ENCODE data around the gene ZBTB47.

The ZBTB47 gene

GRCh38 chr3:42666577-42666998 is 13.1 kb downstream of the ZBTB47 start:
- DNase-seq: no peak

- no peak for DNase-seq
These were observed 13.6 kb downstream of the ZBTB47 start for GRCh38 chr3:42667096-42667522.

GRCh38 chr3:42667523-42668412 is 14.3 kb downstream of the ZBTB47 start:
- peak; percentile 10 for DNase-seq

- no peak for DNase-seq
These were observed 14.9 kb downstream of the ZBTB47 start for GRCh38 chr3:42668413-42668760.

- peak; percentile 16 for DNase-seq
These were observed 15.3 kb downstream of the ZBTB47 start for GRCh38 chr3:42668793-42669217.

GRCh38 chr3:42670051-42670576 is 16.6 kb downstream of the ZBTB47 start:
- no peak for DNase-seq

- DNase-seq: no peak
These were observed 17.2 kb downstream of the ZBTB47 start for GRCh38 chr3:42670670-42671069.

GRCh38 chr3:42672515-42672914 is 19.0 kb downstream of the ZBTB47 start:
- no peak for DNase-seq

GRCh38 chr3:42673082-42673481 is 19.6 kb downstream of the ZBTB47 start:
- DNase-seq: no peak

- no peak for DNase-seq
These were observed 20.6 kb downstream of the ZBTB47 start for GRCh38 chr3:42674146-42674545.

- no peak for DNase-seq
These were observed 22.4 kb downstream of the ZBTB47 start for GRCh38 chr3:42675909-42676308.

GRCh38 chr3:42678447-42678846 is 24.9 kb downstream of the ZBTB47 start:
- no peak for DNase-seq

- no peak for DNase-seq
These were observed 26.8 kb downstream of the ZBTB47 start for GRCh38 chr3:42680271-42680670.

- no peak for DNase-seq
These were observed 27.3 kb downstream of the ZBTB47 start for GRCh38 chr3:42680806-42681205.

GRCh38 chr3:42681361-42682038 is 28.0 kb downstream of the ZBTB47 start:
- no peak for DNase-seq

GRCh38 chr3:42682301-42683070 is 29.0 kb downstream of the ZBTB47 start:
- no peak for DNase-seq

- DNase-seq: peak; percentile 95
These were observed 30.5 kb downstream of the ZBTB47 start for GRCh38 chr3:42683875-42684598.

GRCh38 chr3:42684632-42685362 is 31.3 kb downstream of the ZBTB47 start:
- no peak for DNase-seq

GRCh38 chr3:42685363-42685881 is 31.9 kb downstream of the ZBTB47 start, which contains the start of gene KLHL40:
KLHL40 (plus strand) TSS chr3:42685537; CDS start chr3:42685619, 82 bp downstream.
- no peak for DNase-seq

- DNase-seq: no peak
These were observed 32.7 kb downstream of the ZBTB47 start for GRCh38 chr3:42685891-42686820.
